ENCODE results near the gene A4GALT.
"Not testable (repeated sequence)": the region's sequence is repeated elsewhere in the genome, so short reads cannot be mapped to it uniquely, and the experiment has no call there.

The A4GALT gene

GRCh38 chr22:42680648-42681047, 40.0 kb downstream of the A4GALT start:
- no peak for DNase-seq

- no peak for DNase-seq
Observed at GRCh38 chr22:42679691-42680090, 41.0 kb downstream of the A4GALT start.

GRCh38 chr22:42678894-42679293, 41.8 kb downstream of the A4GALT start:
- DNase-seq = no peak

GRCh38 chr22:42677936-42678335, 42.7 kb downstream of the A4GALT start:
- DNase-seq = not testable (repeated sequence)

- DNase-seq = no peak
Observed at GRCh38 chr22:42676059-42676607, 44.5 kb downstream of the A4GALT start.

GRCh38 chr22:42673898-42674401, 46.7 kb downstream of the A4GALT start:
- DNase-seq = no peak

- not testable (repeated sequence) for DNase-seq
Observed at GRCh38 chr22:42673071-42673470, 47.6 kb downstream of the A4GALT start.

- DNase-seq = no peak
Observed at GRCh38 chr22:42670921-42671709, 49.6 kb downstream of the A4GALT start.

GRCh38 chr22:42670046-42670445, 50.6 kb downstream of the A4GALT start:
- DNase-seq = no peak

- DNase-seq = not testable (repeated sequence)
Observed at GRCh38 chr22:42666393-42666792, 54.3 kb downstream of the A4GALT start.

- no peak for DNase-seq
Observed at GRCh38 chr22:42664976-42665831, 55.5 kb downstream of the A4GALT start.

GRCh38 chr22:42661985-42662831, 58.5 kb downstream of the A4GALT start:
- DNase-seq = peak; percentile 63

- DNase-seq = no peak
Observed at GRCh38 chr22:42656578-42656977, 64.1 kb downstream of the A4GALT start.

GRCh38 chr22:42655693-42656092, 65.0 kb downstream of the A4GALT start:
- no peak for DNase-seq

- DNase-seq = no peak
Observed at GRCh38 chr22:42654436-42655073, 66.1 kb downstream of the A4GALT start.

GRCh38 chr22:42653999-42654398, 66.7 kb downstream of the A4GALT start:
- DNase-seq = no peak

- no peak for DNase-seq
Observed at GRCh38 chr22:42651134-42651533, 69.5 kb downstream of the A4GALT start.

- DNase-seq = peak; percentile 65
Observed at GRCh38 chr22:42649246-42650099, 71.2 kb downstream of the A4GALT start, which contains the start of gene CYB5R3. Gene CYB5R3, minus strand, starts transcription at chr22:42649392. Its CDS starts 77 bp downstream, at chr22:42649315.

GRCh38 chr22:42648368-42649245, 72.1 kb downstream of the A4GALT start:
- DNase-seq = peak; percentile 60

- no peak for DNase-seq
Observed at GRCh38 chr22:42648017-42648367, 72.7 kb downstream of the A4GALT start.

Data from activated gamma-delta T cell (primary cell).